DMS79 treated with DMSO at 0.1 percent for 48 hours (cell line): ENCODE data around the gene MAMDC4.

Source experiments
- DNase-seq: peaks from one replicate; lab custom pipeline; 2025; lab: John Stamatoyannopoulos, UW

MAMDC4 gene

GRCh38 chr9:136849960-136850865 is 1.9 kb upstream of the MAMDC4 start:
- DNase-seq: no peak

- no peak for DNase-seq
Measured at GRCh38 chr9:136850866-136851775, 1.0 kb upstream of the MAMDC4 start.

- no peak for DNase-seq
Measured at GRCh38 chr9:136852664-136853595, 784 bp downstream of the MAMDC4 start.

GRCh38 chr9:136853596-136854112 is 1.5 kb downstream of the MAMDC4 start:
- no peak for DNase-seq

GRCh38 chr9:136854113-136854841 is 2.1 kb downstream of the MAMDC4 start:
- DNase-seq: no peak

GRCh38 chr9:136854842-136855460 is 2.8 kb downstream of the MAMDC4 start:
- DNase-seq: no peak

GRCh38 chr9:136855461-136856078 is 3.4 kb downstream of the MAMDC4 start:
- no peak for DNase-seq

GRCh38 chr9:136856079-136856476 is 3.9 kb downstream of the MAMDC4 start:
- DNase-seq: no peak

GRCh38 chr9:136856541-136857141 is 4.5 kb downstream of the MAMDC4 start:
- no peak for DNase-seq

- DNase-seq: no peak
Measured at GRCh38 chr9:136857166-136857565, 5.0 kb downstream of the MAMDC4 start.

- DNase-seq: no peak
Measured at GRCh38 chr9:136857581-136858412, 5.7 kb downstream of the MAMDC4 start.

GRCh38 chr9:136858452-136858843 is 6.3 kb downstream of the MAMDC4 start:
- no peak for DNase-seq

- no peak for DNase-seq
Measured at GRCh38 chr9:136858844-136859757, 7.0 kb downstream of the MAMDC4 start.

- DNase-seq: no peak
Measured at GRCh38 chr9:136860529-136860928, 8.4 kb downstream of the MAMDC4 start.

GRCh38 chr9:136860933-136861873 is 9.1 kb downstream of the MAMDC4 start:
- DNase-seq: no peak

GRCh38 chr9:136861874-136862457 is 9.8 kb downstream of the MAMDC4 start:
- DNase-seq: no peak
